GM18519 (cell line): ENCODE results near the gene ATOH1.

Experiments
- ATAC-seq: cut with Tn5 transposase; IDR thresholded peaks from one replicate; pipeline ENCODE4 v1.9.1; 2021; ENCODE audit warnings: mild to moderate bottlenecking, moderate library complexity; ENCODE audit not compliant: unreplicated experiment, low FRiP score

Gene ATOH1

DNA sequence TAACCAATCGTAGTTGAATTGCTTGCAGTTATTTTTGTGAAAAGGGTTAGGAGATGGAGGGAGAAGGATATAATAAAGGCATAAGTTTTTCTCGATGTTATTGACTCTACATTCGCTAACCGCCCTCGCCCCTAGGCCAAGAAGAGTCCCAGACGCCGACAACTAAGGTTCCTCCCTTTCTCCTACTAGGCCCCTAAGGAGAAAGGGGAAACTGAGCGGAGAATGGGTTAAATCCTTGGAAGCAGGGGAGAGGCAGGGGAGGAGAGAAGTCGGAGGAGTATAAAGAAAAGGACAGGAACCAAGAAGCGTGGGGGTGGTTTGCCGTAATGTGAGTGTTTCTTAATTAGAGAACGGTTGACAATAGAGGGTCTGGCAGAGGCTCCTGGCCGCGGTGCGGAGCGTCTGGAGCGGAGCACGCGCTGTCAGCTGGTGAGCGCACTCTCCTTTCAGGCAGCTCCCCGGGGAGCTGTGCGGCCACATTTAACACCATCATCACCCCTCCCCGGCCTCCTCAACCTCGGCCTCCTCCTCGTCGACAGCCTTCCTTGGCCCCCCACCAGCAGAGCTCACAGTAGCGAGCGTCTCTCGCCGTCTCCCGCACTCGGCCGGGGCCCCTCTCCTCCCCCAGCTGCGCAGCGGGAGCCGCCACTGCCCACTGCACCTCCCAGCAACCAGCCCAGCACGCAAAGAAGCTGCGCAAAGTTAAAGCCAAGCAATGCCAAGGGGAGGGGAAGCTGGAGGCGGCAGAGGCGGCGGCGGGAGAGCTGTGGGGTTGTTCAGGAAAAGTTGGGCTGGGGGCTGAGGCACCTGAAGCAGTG lies 5.9 kb downstream of the ATOH1 start:
- ATAC-seq = no peak

GRCh38 chr4:93835929-93836328 lies 7.4 kb downstream of the ATOH1 start:
- ATAC-seq = no peak

DNA sequence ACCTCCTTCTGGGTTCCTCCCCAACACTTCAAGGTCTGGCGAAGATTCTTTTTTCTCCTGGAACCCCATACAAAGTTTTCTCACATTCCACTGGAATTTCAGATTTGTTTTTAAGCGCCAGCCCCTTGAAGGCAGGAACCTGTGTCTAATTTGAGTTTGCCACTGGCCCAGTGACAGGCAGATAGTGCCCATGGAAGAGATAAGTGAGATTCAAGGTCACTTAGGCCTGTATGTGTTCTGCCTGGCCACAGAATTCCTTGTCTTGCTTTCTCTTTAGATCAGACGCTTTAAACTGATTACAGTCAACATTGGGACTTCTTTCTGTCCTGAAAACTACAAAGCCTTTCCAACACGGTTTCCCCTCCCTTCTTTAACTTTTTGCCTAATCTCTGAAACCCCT lies 11.2 kb downstream of the ATOH1 start:
- no peak for ATAC-seq

GRCh38 chr4:93841803-93842345 lies 13.3 kb downstream of the ATOH1 start:
- no peak for ATAC-seq

DNA sequence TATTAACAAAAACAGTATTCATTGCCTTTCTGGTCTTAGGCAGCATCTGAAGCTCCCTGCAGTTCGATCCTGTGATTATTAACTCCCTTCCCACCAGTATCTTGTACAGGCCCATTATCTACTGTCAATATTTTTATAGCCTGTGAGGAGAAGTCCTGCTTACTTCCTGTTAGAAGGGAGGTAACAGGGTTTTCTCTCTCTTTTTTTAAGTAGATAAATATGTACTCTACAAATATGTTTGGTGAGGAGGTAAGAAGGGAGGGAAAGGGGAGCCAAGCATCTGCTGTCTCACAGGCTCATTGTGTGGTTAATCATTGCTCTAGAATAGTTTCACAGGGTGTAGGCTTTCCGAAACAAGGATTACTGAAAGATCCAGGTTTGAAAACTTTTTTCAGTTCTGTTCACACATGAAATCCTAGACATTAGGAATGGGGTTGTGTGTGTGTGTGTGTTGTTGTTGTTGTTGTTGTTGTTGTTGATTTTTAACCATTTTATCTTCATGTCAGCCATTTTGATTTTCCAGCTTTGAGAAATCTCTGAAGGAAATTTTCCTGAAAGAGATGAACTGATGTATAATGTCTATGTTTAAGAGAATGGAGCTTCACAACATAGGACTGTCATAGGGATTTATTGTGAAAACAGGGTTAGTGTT lies 14.2 kb downstream of the ATOH1 start:
- no peak for ATAC-seq

- no peak for ATAC-seq
Observed at GRCh38 chr4:93843772-93844171, 15.2 kb downstream of the ATOH1 start.

- no peak for ATAC-seq
Observed at GRCh38 chr4:93852680-93853079, 24.1 kb downstream of the ATOH1 start.

DNA sequence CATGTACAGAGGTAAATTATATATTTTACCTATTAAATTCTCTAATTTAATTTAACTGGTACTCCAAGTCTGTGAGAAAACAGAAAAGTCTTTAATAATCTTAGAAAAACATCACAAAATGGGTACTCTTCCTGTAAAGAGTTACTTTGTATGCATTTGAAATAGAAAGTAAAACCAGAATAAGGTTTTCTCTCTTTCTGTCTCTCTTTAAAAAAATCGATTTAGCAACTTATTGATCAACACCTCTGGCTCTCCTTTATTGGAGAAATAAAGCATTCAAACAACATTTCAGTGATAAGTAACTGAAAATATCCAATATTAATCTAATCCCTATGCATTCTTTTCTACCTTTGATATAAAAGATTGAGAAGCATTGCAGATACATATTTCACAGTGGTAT lies 27.4 kb downstream of the ATOH1 start:
- no peak for ATAC-seq

- peak; percentile 46 for ATAC-seq
Observed at GRCh38 chr4:93865650-93866049, 37.1 kb downstream of the ATOH1 start.

GRCh38 chr4:93867416-93868001 lies 39.0 kb downstream of the ATOH1 start:
- no peak for ATAC-seq

DNA sequence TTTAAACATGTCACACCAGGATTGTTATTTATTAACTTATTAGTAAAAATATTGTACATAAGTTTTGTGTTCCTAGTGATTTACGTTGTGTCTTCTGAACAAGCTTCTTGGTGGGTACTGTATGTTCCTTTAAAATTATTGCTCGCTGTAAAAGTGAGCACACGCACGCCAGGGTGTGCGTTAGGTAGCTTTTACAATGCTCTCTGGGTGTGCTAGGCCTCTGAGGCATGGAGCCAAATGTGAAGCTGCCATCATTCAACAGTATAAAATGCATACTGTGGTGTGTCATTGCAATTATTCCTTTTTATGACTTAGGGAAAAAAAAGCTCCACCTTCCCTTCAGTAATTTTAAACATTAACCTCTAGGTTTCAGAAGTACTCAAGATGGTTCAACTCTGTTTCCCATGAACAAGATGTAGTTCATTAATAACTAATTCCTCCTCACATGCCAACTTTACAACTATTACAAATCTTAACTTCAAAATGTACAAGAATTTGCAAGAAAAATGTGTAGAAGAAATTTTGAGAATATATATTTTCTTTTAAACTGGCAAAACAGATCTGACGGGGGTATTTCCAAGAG lies 42.4 kb downstream of the ATOH1 start:
- no peak for ATAC-seq

DNA sequence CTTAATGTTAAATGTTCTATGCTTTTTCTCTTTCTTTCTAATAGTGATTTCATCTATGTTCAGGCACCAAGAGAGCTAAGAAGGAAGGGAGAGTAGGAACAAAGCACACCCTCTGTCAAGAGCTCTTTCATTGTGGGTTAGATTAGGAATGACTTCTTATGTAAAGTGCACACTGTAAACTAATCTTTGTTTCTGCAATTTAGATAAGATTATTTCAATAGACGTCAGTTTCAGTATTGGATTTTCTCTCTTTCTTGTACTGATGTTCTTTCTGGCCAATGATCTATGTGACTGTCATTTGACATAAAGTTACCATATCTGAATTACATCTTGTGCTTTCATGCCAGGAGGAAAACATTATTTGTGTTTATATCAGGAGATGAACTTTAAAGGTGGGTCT lies 48.2 kb downstream of the ATOH1 start:
- no peak for ATAC-seq

- ATAC-seq = no peak
Observed at GRCh38 chr4:93878566-93878965, 50.0 kb downstream of the ATOH1 start.

DNA sequence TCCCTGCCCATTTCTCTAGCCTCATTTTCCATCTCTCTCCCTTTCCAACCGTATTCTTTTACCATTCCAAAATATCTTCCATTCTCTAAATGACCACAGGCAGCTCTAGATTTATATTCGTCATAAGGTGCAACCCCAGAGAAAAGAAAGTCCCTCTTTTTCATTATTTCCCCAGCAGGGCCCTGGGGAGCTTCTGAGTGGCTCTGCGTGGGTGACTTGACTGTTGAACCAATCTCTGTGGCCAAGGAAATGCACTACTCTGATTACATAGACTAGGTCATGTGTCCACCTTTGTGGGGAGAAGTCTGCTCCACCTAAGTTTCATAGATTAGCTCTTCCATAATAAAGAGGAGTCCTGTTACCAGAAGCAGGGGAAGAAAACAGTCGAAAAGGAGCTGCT lies 51.4 kb downstream of the ATOH1 start:
- no peak for ATAC-seq
